MG63 (cell line): ENCODE data around the gene ARHGAP6. TPM values are rescaled to one million over a fixed set of nuclear protein-coding genes. Genes with fewer than 3 reads are reported as not detected.
A peak's percentile ranks its signal among the peaks of the same experiment; 100 is the strongest.

ENCODE experiments used
- DNase-seq: peaks from one replicate; pipeline ENCODE4 v3.0.0-alpha.2; 2020
- H3K27me3 ChIP-seq: fragments of 250-450 bp; sonication (Bioruptor Pico); 2 replicates; pipeline ENCODE4 v1.5.1; 2020; ENCODE audit warnings: mild to moderate bottlenecking, moderate library complexity
- H3K36me3 ChIP-seq: fragments of 250-450 bp; sonication (Bioruptor Pico); 2 replicates; pipeline ENCODE4 v1.5.1; 2020; ENCODE audit warnings: mild to moderate bottlenecking, moderate library complexity
- H3K4me3 ChIP-seq: fragments of 250-450 bp; sonication (Bioruptor Pico); 2 replicates; pipeline ENCODE4 v1.5.1; 2020; ENCODE audit warnings: mild to moderate bottlenecking, moderate library complexity
- H3K9me3 ChIP-seq: fragments of 250-450 bp; sonication (Bioruptor Pico); 2 replicates; pipeline ENCODE4 v1.5.1; 2020; ENCODE audit warnings: mild to moderate bottlenecking, moderate library complexity
- total RNA-seq: library from RNA; depleted of rRNA; stranded (reverse); fragments of >200 nt; shearing (Covaris generic); gene quantifications from 2 replicates; pipeline ENCODE4 v1.2.3, GENCODE V29; 2014; ENCODE audit warnings: low replicate concordance

The ARHGAP6 gene
- total RNA-seq, 1 experiment from 2014 or later = 0.10 TPM

GRCh38 chrX:11462648-11463047 lies 203.1 kb downstream of the ARHGAP6 start:
- DNase-seq = no peak
- H3K27me3 ChIP-seq = no peaks in the 10 kb centered on the region
- no peak overlapping the region for H3K4me3 ChIP-seq
- no peaks in the 10 kb centered on the region for H3K36me3 ChIP-seq
- no peaks in the 10 kb centered on the region; the same call in 1 of the 2 replicates for H3K9me3 ChIP-seq

- no peak for DNase-seq
Measured at GRCh38 chrX:11462136-11462535, 203.6 kb downstream of the ARHGAP6 start.

GRCh38 chrX:11461201-11462001 lies 204.3 kb downstream of the ARHGAP6 start:
- Histone ChIP-seq H3K9me3 (no peaks in the 10 kb centered on the region; the same call in 1 of the 2 replicates), H3K27me3 (no peaks in the 10 kb centered on the region), H3K36me3 (no peaks in the 10 kb centered on the region), H3K4me3 (no peak overlapping the region)
- DNase-seq = no peak

More at GRCh38 chrX:11462136-11462535, 203.6 kb downstream of the ARHGAP6 start:
- no peaks in the 10 kb centered on the region for H3K27me3 ChIP-seq
- H3K4me3 ChIP-seq = no peak overlapping the region
- no peaks in the 10 kb centered on the region for H3K36me3 ChIP-seq
- no peaks in the 10 kb centered on the region; the same call in 1 of the 2 replicates for H3K9me3 ChIP-seq

- Histone ChIP-seq H3K27me3 (no peaks in the 10 kb centered on the region), H3K36me3 (no peaks in the 10 kb centered on the region), H3K9me3 (no peaks in the 10 kb centered on the region), H3K4me3 (no peak overlapping the region)
- DNase-seq = no peak
Measured at GRCh38 chrX:11460347-11460746, 205.4 kb downstream of the ARHGAP6 start.

GRCh38 chrX:11458170-11458569 lies 207.6 kb downstream of the ARHGAP6 start:
- H3K36me3 ChIP-seq = no peaks in the 10 kb centered on the region
- no peaks in the 10 kb centered on the region for H3K9me3 ChIP-seq
- no peaks in the 10 kb centered on the region for H3K27me3 ChIP-seq
- H3K4me3 ChIP-seq = no peak overlapping the region
- DNase-seq = peak; percentile 85

- H3K27me3 ChIP-seq = no peaks in the 10 kb centered on the region
- H3K9me3 ChIP-seq = no peaks in the 10 kb centered on the region
- no peaks in the 10 kb centered on the region for H3K36me3 ChIP-seq
- no peak for DNase-seq
- no peak overlapping the region for H3K4me3 ChIP-seq
Measured at GRCh38 chrX:11451151-11451550, 214.6 kb downstream of the ARHGAP6 start.

GRCh38 chrX:11450354-11450753 lies 215.4 kb downstream of the ARHGAP6 start:
- no peak for DNase-seq
- Histone ChIP-seq H3K27me3 (no peaks in the 10 kb centered on the region), H3K36me3 (no peaks in the 10 kb centered on the region), H3K4me3 (no peak overlapping the region), H3K9me3 (no peaks in the 10 kb centered on the region)

- Histone ChIP-seq H3K9me3 (no peaks in the 10 kb centered on the region), H3K36me3 (no peaks in the 10 kb centered on the region), H3K4me3 (no peak overlapping the region), H3K27me3 (no peaks in the 10 kb centered on the region)
- peak; percentile 26 for DNase-seq
Measured at GRCh38 chrX:11449613-11450012, 216.1 kb downstream of the ARHGAP6 start.

- H3K9me3 ChIP-seq = no peaks in the 10 kb centered on the region
- no peaks in the 10 kb centered on the region for H3K36me3 ChIP-seq
- no peak for DNase-seq
- no peak overlapping the region for H3K4me3 ChIP-seq
- H3K27me3 ChIP-seq = no peaks in the 10 kb centered on the region
Measured at GRCh38 chrX:11447418-11447817, 218.3 kb downstream of the ARHGAP6 start.

GRCh38 chrX:11446949-11447348 lies 218.8 kb downstream of the ARHGAP6 start:
- no peaks in the 10 kb centered on the region for H3K36me3 ChIP-seq
- DNase-seq = no peak

GRCh38 chrX:11446336-11446735 lies 219.4 kb downstream of the ARHGAP6 start:
- no peaks in the 10 kb centered on the region for H3K9me3 ChIP-seq
- H3K27me3 ChIP-seq = no peaks in the 10 kb centered on the region
- no peak overlapping the region for H3K4me3 ChIP-seq
- peak; percentile 12 for DNase-seq
- no peaks in the 10 kb centered on the region for H3K36me3 ChIP-seq

More at GRCh38 chrX:11446949-11447348, 218.8 kb downstream of the ARHGAP6 start:
- Histone ChIP-seq H3K27me3 (no peaks in the 10 kb centered on the region), H3K4me3 (no peak overlapping the region), H3K9me3 (no peaks in the 10 kb centered on the region)

- DNase-seq = no peak
- Histone ChIP-seq H3K36me3 (no peaks in the 10 kb centered on the region), H3K4me3 (no peak overlapping the region), H3K9me3 (no peaks in the 10 kb centered on the region), H3K27me3 (no peaks in the 10 kb centered on the region)
Measured at GRCh38 chrX:11445540-11445939, 220.2 kb downstream of the ARHGAP6 start.

- Histone ChIP-seq H3K4me3 (no peak overlapping the region), H3K36me3 (no peaks in the 10 kb centered on the region), H3K27me3 (no peaks in the 10 kb centered on the region), H3K9me3 (no peaks in the 10 kb centered on the region)
- DNase-seq = no peak
Measured at GRCh38 chrX:11444052-11444451, 221.7 kb downstream of the ARHGAP6 start.

- Histone ChIP-seq H3K36me3 (no peaks in the 10 kb centered on the region), H3K27me3 (no peaks in the 10 kb centered on the region), H3K9me3 (no peaks in the 10 kb centered on the region), H3K4me3 (no peak overlapping the region)
- no peak for DNase-seq
Measured at GRCh38 chrX:11439846-11440245, 225.9 kb downstream of the ARHGAP6 start.

GRCh38 chrX:11438767-11439166 lies 227.0 kb downstream of the ARHGAP6 start:
- DNase-seq = no peak
- no peaks in the 10 kb centered on the region for H3K36me3 ChIP-seq
- H3K4me3 ChIP-seq = no peak overlapping the region
- no peaks in the 10 kb centered on the region for H3K9me3 ChIP-seq
- H3K27me3 ChIP-seq = no peaks in the 10 kb centered on the region

- DNase-seq = no peak
- H3K27me3 ChIP-seq = no peaks in the 10 kb centered on the region
- H3K4me3 ChIP-seq = no peak overlapping the region
- H3K9me3 ChIP-seq = no peaks in the 10 kb centered on the region
- H3K36me3 ChIP-seq = no peaks in the 10 kb centered on the region
Measured at GRCh38 chrX:11438380-11438723, 227.4 kb downstream of the ARHGAP6 start.

- Histone ChIP-seq H3K27me3 (no peaks in the 10 kb centered on the region), H3K4me3 (no peak overlapping the region), H3K36me3 (no peaks in the 10 kb centered on the region), H3K9me3 (no peaks in the 10 kb centered on the region)
- peak; percentile 72 for DNase-seq
Measured at GRCh38 chrX:11437642-11438379, 227.9 kb downstream of the ARHGAP6 start.

- Histone ChIP-seq H3K27me3 (no peaks in the 10 kb centered on the region), H3K36me3 (no peaks in the 10 kb centered on the region), H3K4me3 (no peak overlapping the region), H3K9me3 (no peaks in the 10 kb centered on the region)
- peak; percentile 60 for DNase-seq
Measured at GRCh38 chrX:11435568-11435967, 230.2 kb downstream of the ARHGAP6 start.
